ENCODE data around the gene TSEN15.
"Not testable (repeated sequence)": the region's sequence is repeated elsewhere in the genome, so short reads cannot be mapped to it uniquely, and the experiment has no call there.

TSEN15 gene

DNA sequence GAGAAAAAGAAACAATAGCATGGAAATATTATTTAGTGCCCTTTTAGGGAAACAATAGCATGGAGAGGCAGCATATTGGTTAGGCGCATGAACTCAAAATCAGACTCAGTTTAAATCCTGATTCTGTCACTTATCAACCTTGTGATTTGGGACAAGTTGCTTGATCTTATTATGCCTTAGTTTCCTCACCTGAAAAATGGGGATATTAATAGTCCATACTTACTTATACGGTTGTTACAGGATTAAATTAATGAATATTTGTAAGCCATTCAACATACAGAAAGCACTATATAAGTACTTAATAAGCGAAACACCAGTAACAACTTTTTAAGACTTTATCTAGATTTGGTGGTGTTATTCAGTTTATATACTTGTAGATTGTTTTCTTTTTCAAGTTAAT, 1.2 kb downstream of the TSEN15 start:
- no peak for DNase-seq (ENCODE audit: low read depth, low spot score)

DNA sequence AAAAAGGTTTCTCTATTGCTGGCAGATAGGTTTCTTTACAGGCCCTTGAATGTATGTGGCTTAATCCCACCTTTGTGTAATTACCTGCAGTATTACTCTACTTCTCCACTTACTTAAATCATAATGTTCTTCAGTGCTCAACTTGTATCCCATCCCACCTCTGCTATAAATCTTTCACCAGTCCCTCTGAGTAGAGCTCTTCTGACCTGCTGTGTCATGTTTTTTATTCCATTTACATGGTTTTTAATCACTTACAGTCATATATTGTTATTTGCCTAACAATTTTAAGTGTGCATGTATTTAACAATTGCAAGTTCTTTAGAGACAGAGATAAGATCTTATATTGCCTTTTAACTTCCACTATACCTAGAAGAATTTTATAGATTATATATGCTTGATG, 2.4 kb downstream of the TSEN15 start:
- no peak for DNase-seq (ENCODE audit: low read depth, low spot score)

DNA sequence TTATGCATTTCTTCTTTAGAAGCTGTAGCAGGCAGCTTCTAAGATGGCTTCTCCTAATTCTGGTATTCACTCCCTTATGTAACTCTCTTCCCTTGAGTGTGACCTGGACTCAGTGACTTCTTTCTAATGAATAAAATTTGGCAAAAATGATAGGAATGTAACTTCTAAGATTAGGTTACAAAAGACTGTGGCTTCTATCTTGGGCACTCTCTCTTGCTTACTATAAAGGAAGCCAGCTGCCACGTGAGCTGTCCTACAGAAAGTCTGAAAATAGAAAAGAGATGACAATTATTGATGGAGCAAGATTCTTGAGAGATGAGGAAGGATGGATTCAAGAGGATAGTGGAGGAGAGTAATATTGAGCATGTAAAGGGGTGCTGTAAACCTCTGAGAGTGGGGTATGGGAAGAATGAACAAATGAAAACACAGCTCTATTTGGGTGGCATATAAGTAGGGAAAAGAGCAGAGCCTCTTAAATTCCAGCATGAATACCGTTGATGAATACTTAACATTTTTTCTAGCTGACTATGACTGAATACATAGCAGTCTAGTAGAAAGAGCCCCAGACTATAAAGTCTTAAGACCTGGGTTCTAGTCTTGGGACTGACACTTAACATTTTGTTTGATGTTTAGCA, 5.5 kb downstream of the TSEN15 start:
- DNase-seq (ENCODE audit: low read depth, low spot score): no peak

DNA sequence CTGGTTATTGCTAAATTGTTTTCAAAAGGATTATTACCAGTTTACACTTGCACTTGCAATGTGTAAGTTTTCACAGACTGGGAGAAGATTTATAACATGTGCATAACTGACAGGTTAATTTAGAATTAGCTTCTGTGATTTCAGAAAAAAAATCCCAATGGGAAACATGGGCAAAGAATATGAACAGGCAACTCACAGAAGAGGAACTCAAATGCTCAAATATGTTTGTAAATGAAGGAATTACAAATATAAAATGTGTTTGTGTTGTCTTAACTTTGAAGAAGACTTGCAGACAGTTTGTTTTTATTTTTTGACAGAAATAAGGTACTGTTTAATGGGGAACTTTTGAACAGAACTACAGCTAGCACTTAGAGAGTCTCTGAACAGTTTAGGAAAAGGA, 8.4 kb downstream of the TSEN15 start:
- no peak for DNase-seq (ENCODE audit: low read depth, low spot score)

DNA sequence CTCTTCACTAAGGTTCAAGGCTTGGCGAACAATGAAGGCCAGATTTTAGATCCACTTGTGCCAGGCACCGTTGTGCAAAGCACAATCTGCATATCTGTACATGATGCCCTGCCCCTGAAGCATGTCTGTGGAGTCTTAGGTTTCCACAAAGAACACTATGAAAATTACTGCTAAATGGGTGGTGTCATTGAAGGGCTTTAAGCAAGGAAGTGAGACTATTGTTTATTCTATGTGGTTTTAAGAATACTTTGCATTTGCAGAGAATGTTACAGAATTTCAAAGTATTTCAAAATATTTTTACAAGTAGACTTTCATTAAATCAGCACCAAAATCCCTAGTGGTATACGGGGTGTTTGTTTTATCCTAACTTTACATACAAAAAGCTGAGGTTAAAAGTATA, 8.8 kb downstream of the TSEN15 start:
- no peak for DNase-seq (ENCODE audit: low read depth, low spot score)

DNA sequence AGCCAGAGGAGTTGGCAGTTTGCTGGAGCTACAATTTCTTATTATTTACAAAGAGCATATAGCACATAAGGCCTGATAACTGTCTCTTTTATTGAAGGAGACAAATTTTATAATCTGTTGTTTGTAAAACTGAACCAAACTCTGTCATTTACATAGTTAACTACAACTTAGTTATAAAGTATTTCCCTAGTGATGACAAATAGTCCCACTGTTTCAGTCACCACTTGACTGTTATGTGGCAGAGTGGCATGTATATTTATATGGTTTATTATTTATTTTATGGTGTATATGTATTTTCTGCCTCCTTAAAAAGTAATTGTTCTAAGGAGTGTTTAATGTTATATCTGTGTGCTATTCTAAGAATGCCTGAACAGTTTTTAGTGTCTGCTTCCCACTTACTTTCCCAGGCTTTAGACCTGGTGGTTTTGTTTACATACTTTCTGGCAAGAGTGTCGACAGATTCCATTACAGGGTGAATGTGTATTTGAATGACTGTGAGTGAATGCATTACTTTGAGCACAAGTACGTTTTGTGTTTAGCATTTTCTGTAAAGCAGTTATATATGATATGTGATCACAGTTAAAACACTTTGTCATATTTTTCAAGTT, 10.0 kb downstream of the TSEN15 start:
- no peak for DNase-seq (ENCODE audit: low read depth, low spot score)

DNA sequence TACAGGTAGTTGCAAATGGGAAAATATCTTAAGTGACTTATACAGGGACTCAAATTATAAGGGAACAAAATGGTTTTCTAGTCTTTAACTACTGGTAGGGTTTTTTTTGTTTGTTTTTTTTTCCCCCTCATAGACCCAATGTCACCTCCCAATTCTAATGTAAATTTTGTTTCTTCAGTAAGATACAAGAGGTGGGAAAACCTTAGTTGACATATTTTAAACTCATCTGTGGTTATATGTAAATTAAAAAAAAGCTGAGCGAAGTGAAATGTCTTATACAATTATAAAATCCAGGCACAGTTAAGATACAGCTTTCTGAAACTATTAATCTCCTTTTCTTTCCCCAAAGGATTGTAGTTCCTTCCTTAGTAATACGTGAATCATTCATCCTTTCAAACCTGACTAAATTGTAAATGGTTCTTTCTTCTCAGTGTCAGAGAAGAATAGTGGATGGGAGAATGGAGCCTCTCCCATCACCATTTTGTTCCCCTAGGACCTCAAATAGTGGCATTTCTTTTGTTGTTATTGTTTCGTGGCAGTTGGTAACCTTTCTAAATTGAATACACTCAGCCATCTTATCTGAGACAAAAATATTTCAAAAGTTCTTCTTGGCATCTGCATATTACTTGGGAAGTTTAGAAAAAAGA, 11.2 kb downstream of the TSEN15 start:
- DNase-seq (ENCODE audit: low read depth, low spot score): no peak

DNA sequence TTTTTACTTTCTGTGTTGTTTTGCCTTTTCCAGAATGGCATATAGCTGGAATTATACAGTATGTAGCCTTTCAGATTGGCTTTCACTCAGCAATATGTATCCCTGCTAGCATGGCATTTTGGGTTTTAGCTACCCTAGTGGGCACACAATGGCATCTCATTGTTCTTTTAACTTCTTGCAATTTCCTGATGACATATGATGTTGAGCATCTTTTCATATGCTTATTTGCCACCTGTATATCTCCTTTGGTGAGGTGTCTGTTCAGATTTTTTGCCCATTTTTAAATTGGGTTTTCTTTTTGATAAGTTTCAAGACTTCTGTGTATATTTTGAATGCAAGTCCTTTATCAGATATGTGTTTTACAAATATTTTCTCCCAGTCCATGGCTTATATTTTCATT, 14.0 kb downstream of the TSEN15 start:
- no peak for DNase-seq (ENCODE audit: low read depth, low spot score)

DNA sequence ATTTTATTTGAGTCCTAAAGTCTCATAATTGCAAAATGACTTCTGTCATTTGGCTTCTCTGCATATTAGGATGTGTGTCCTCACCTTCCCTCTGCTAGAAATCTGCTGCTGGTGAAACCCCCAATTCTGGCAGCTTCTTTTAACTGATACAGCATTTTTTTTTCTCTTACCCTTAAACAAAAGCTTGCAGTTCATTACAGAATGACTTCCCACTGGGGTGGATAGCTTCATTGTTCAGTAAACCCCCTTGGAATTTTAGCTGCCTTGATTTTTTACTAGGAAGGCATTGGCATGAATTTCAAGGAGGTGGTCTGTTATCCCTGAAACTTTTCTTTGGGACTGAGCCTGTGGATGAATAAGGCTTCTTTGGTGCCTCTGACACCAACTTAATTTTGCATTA, 16.8 kb downstream of the TSEN15 start:
- DNase-seq (ENCODE audit: low read depth, low spot score): no peak

DNA sequence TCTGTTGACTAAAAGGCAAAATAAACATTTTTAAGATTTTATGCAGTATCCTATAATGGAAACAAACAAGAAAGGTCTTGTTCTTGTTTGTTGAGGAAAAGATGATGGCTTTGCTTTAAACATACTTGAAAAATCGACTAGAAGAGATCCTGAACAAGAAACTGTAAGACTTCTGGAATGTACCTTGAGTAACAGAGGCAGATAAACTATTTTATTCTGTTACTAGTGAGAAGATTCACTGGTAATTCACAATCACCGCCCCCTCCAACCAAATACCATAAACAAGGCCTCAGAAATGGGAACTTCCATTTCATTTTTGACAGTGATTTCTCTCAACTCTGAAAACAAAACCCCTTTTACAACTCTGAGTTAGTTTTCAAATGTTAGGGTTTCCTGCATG, 18.1 kb downstream of the TSEN15 start:
- DNase-seq (ENCODE audit: low read depth, low spot score): no peak

DNA sequence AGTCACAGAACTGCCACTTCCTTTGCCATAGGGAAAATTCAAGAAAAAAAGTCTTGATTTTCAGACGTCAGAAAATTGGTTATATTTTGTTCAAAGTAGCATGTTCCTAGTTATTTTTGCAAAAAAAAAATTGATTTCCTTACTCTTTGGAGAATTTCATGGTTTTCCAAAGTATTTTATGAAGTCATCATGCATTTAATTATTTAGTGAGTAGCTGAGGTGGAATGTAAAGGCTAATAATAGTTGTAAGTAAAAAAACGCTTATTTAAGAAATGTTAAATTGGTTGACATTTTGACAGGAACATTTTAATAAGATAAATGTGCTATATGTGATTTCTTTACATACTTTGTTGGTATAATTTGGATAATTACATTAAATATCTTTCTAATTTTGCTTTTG, 20.8 kb downstream of the TSEN15 start:
- no peak for DNase-seq (ENCODE audit: low read depth, low spot score)

DNA sequence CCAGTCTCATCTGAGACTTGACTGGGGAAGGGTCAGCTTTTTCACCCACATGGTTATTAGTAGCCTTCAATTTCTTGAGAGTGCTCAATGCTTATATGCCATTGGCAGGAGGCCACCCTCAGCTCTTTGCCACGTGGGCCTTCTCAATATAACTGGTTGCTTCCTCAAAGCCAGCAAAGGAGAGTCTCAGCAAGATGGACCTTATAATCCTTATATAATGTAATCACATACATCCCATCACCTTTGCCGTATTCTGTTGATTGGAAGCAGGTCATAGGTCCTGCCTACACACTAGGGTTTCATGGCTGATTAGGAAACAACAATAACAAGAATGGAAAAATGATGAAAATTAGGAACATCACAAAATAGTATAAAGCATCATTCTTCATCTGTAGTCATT, 22.9 kb downstream of the TSEN15 start:
- DNase-seq (ENCODE audit: low read depth, low spot score): no peak

DNA sequence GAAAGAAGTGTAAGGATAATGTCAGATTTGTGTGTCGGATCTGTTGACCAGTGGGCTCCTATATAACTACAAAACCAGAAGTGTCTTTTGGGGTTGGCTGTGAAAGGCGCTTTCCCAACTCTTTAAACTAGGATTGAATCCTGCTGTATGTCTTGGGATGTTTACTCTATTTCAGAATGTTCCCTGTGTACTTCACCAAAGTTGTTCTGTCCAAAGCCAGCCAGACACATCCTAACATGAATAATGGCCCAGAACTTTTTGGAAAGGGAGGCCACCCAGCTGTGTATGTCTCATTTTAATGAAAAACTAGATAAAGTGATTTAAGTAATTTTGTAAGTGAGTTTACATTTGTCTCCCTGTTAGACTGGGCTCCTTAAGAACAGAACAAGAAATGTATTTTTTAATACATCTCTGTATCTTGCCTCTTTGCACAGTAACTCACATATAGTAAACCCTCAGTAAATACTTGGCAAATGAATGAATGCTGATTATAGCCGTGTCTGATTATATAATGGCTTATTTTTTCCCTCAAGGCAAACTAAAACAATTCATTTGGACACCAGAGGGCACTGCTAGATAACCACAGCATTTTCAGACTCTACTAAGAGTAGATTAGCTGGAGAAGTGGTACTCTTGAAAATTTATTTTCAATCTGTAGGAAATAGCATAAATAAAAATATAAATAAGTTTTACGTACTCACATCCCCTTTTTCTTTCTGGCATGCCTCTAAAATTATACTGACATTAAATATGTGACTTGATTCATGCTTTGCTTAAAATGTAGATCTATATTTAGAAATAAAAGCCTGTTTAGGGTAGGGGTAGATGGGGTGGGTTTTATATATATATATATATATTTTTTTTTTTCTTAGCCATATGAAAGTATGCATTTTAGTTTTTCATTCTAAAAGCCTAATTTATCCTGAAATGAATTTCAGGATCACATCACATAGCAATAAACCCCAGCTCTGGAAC, 23.8 kb downstream of the TSEN15 start:
- no peak for DNase-seq (ENCODE audit: low read depth, low spot score)

DNA sequence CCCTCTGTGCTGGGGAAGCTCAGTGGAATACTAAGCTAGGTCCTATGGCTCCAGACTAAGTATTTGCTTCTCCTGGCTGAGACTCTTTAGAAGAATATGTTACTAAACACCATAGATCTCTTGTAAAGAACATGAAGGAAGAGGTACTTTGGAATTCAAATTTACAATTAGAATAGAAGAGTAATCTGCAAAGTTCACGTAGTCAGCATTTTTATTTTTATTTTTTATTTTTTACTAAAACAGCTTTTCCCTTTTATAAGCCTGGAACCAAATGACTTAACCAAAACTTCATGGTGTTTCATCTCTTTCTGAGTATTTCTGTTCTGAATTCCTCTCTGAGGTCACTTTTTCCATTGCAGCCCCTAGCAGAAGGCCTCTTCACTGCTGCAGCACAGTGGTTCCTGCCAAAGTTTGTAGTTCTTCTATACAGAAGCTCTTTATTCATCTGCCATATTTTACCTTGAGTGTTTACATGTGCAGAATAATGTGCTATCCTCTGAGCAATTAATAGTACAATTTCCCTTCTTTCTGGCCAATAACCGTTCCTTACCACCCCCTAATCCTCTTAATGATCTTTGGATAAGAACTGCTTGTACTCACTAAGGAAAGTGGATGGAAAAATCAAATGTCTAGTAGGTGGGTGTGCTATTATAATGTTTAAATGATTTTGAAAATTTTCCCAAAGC, 27.2 kb downstream of the TSEN15 start:
- DNase-seq (ENCODE audit: low read depth, low spot score): no peak

DNA sequence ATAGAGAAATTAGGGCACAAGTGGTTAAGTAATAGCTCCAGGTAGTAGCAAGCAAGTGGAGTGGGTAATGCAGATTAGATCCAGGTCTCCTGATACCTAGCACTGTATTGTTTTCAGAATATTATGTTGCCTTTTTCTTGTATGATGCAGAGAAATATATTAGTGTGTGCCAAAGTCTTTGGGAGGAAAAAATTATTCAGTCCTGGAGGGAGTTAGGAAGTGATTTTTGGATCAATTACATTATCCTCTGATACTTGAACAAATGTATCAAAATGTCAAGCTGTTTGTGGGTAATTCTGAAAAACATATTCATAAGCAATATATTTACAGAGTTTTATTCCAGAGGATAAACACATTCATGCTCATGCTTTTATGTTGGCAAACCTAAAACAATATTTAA, 28.8 kb downstream of the TSEN15 start:
- no peak for DNase-seq (ENCODE audit: low read depth, low spot score)

DNA sequence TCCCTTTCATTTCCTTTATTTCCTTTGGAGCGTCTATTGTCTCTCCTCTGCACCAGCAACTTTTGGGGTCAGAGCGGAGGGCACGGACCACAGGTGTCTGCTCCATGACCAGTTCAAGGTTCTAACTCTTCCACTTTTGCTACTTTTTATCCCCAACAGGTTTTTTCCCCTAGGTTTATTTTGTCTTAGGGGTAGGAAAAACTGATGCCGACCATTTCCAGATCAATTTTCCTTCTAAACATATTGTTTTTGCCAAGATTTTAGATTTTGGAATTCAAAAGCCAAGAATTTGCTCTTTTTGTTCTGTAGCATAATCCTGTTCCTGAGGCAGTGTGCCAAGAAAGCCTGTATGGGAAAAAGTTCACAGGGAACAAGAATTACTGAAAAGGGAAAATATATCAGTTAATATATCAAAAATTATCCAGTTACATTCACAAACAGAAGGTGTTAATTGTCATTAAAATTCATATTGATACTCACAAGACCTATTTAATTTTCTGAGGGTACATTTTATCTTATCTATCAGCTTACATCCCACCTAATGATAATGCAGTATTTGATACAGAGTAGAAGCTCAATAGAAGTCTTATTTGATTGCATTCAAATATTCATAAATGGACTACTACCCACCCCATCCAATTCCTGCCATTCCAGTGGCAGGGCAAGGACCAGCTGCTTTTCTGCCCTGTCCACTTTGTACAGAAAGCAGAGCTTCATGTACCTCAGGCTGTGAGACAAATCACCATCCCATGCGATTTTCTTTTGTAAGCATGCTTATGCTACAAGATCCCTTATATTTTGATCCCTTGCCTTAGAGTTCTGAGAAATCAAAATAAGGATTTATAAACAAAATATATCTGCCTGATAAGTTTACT, 31.2 kb downstream of the TSEN15 start:
- no peak for DNase-seq (ENCODE audit: low read depth, low spot score)

DNA sequence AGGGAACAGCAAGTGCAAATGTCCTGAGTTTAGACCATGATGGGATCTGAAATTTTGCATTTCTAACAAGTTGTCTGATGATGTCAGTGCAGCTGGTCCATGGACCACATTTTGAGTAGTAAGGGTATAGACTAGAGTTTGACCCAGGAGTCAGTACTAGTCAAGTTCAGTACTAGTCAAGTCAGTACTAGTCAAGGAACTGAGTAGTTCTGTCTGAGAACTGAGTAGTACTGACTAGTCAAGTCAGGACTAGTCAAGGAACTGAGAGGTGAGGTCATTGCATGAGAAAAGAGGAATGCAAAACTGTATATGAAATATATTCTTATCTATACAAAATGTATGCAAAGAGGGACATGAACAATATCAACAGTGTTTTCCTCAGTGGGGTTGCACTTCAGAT, 34.1 kb downstream of the TSEN15 start:
- DNase-seq (ENCODE audit: low read depth, low spot score): no peak

DNA sequence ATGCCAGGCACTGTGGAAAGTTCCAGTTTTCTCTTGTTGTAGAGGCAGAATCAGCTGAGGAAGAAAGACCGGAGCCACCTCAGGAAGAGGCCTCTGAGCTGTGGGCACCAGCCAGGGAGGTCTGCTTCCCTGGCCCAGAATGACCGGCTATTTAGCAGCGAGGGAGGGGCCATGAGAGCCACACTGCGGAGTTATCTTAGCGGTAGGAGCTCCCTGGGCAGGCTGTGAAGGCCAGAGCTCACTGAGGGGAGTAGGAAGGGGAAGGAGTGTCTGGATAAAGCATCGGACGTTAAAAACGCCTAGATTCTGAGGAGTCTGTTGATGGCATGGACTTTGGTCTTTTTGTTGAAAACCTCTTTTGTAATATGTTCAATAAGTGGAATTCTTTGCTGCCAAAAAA, 36.5 kb downstream of the TSEN15 start:
- no peak for DNase-seq (ENCODE audit: low read depth, low spot score)

DNA sequence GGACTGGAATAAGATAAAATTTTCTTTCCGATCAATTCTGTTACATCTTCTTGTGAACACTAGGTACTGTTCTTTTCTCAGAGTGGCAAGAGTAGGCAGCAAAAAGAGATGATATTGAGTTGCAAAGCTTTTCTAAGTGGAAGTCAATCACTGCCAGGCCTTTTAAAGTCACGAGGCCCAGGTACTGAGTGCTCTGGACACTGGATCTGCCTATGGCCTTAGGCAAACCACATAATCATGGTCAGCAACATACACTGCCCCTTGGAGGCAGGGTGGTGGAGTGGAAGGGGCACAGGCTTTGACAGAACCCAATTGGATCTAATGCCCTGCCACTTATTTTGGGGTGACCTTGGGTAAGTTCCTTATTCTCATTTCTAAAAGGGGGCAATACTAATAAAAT, 41.5 kb downstream of the TSEN15 start:
- DNase-seq (ENCODE audit: low read depth, low spot score): no peak

DNA sequence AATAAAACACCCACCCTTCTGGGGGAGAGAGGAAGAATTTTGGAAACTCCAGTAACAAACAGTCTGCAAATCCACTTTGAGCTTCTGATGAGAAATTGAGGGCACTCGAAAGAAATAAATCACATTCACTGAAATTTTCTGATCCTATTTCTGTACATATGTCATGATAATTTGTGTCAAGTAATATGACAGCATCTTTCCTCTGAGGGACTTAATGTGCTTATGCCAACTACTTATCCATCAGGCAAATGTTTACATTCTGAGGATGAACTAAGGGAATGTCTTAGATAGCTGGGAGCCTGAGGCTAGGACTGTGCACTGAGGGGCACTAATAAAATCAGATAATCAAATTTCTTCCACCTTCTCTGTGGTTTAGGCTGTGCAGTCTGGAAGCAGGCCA, 44.5 kb downstream of the TSEN15 start:
- no peak for DNase-seq (ENCODE audit: low read depth, low spot score)

DNA sequence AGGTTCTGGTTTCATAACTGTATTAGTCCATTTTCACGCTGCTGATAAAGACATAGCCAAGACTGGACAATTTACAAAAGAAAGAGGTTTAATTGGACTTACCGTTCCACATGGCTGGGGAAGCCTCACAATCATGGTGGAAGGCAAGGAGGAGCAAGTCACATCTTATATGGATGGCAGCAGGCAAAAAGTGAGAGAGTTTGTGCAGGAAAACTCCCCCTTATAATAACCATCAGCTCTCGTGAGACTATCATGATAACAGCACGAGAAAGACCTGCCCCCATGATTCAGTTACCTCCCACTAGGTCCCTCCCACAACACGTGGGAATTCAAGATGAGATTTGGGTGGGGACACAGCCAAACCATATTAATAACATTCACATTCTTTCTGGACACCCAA, 45.0 kb downstream of the TSEN15 start:
- DNase-seq (ENCODE audit: low read depth, low spot score): not testable (repeated sequence)
